Brain microvascular endothelial cell (primary cell): ENCODE data around the gene PATJ.

Source experiments
- DNase-seq: peaks from one replicate; pipeline ENCODE4 v3.0.0-alpha.2; 2020
- H3K27ac ChIP-seq: fragments of 250-450 bp; sonication (Bioruptor Pico); 2 replicates; pipeline ENCODE4 v1.5.1; 2020; ENCODE audit warnings: mild to moderate bottlenecking, moderate library complexity
- H3K27me3 ChIP-seq: fragments of 250-450 bp; sonication (Bioruptor Pico); replicated peaks from 2 replicates; pipeline ENCODE4 v1.5.1; 2020; ENCODE audit warnings: mild to moderate bottlenecking
- H3K36me3 ChIP-seq: fragments of 250-450 bp; sonication (Bioruptor Pico); replicated peaks from 2 replicates; pipeline ENCODE4 v1.5.1; 2020; ENCODE audit warnings: mild to moderate bottlenecking
- H3K4me3 ChIP-seq: 2 replicates; pipeline ENCODE4 v1.5.1; 2011; ENCODE audit warnings: low read depth, mild to moderate bottlenecking, control low read depth, low read length, moderate library complexity
- in situ Hi-C: cut with HindIII; loops from 2 replicates; pipeline ENCODE4 v1.10.0; 2017; ENCODE audit warnings: low sequenced_read_pairs, low pct_ligation_motif_present
- TF ChIP-seq, protein P1 (sequence below): IDR thresholded peaks from 2 replicates; pipeline ENCODE4 v1.5.1; 2011; ENCODE audit warnings: low read depth, mild to moderate bottlenecking, moderate library complexity, low read length, control low read depth, inconsistent platforms; ENCODE audit errors: missing control alignments

PATJ gene

DNA sequence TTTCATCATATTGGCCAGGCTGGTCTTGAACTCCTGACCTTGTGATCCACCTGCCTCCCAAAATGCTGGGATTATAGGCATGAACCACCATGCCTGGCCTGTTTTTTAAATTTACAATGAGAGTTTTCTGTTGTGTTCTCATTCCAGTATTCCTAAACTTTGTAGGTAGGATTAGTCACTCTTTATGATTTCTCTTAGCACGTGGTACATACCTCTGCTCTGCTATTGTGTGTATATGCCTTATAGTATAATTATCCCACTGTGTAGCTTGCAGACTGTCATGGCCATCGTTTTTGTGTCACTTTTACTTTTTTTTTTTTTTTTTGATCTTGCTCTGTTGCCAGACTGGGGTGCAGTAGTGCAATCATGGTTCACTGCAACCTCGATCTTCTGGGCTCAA is 14.5 kb downstream of the PATJ start:
- Histone ChIP-seq H3K27me3 (no peaks in the 10 kb centered on the region), H3K4me3 (no peak overlapping the region), H3K36me3 (no peaks in the 10 kb centered on the region), H3K27ac (no peak overlapping the region)
- in situ Hi-C loops, result no loop called here
- no peak for DNase-seq
- TF ChIP-seq, protein P1, sequence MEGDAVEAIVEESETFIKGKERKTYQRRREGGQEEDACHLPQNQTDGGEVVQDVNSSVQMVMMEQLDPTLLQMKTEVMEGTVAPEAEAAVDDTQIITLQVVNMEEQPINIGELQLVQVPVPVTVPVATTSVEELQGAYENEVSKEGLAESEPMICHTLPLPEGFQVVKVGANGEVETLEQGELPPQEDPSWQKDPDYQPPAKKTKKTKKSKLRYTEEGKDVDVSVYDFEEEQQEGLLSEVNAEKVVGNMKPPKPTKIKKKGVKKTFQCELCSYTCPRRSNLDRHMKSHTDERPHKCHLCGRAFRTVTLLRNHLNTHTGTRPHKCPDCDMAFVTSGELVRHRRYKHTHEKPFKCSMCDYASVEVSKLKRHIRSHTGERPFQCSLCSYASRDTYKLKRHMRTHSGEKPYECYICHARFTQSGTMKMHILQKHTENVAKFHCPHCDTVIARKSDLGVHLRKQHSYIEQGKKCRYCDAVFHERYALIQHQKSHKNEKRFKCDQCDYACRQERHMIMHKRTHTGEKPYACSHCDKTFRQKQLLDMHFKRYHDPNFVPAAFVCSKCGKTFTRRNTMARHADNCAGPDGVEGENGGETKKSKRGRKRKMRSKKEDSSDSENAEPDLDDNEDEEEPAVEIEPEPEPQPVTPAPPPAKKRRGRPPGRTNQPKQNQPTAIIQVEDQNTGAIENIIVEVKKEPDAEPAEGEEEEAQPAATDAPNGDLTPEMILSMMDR, result no peak

DNA sequence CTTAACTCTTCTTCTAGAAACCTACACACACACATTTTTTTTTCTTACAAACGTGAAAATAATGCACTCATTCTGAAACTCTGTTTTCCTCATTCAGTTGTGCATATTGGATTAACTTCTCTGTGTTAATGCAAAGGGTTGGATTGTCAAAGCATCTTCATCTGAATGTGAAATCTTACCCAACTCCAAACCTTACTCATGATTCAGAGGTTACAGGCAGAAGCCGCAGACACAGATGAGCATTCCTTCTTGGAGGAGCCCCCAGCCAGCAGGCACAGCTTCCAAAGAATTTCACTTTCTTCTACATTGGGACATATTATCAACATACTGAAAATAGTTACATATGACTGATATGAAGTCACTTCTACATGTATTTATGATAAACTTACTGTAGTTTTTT is 15.7 kb downstream of the PATJ start:
- H3K27ac ChIP-seq, result no peak overlapping the region
- TF ChIP-seq, protein P1, result no peak
- no peaks in the 10 kb centered on the region for H3K36me3 ChIP-seq
- peak; percentile 48 for DNase-seq
- no peaks in the 10 kb centered on the region for H3K27me3 ChIP-seq
- in situ Hi-C loops, result no loop called here
- no peak overlapping the region for H3K4me3 ChIP-seq

DNA sequence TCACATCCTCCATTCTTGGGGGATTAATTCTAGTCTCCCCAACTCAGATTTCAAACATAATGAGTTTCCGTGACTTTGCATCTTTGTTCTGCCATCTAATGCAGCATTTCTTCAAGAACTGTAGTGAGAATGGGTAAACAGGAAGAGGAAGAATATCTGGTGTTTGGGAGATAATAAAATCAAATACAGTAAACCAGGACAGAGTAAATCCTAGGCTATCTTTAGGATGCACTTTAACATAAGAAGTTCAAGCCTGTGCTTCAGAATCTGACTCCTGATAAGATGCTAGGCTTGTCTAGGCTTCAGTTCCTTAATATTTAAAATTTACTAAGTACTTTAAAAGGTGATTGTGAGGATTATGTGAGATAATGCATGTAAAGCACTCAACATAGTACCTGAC is 27.9 kb downstream of the PATJ start:
- no peak overlapping the region for H3K4me3 ChIP-seq
- in situ Hi-C loops, result no loop called here
- no peaks in the 10 kb centered on the region for H3K36me3 ChIP-seq
- TF ChIP-seq, protein P1, result no peak
- H3K27ac ChIP-seq, result no peak overlapping the region
- H3K27me3 ChIP-seq, result no peaks in the 10 kb centered on the region
- DNase-seq, result no peak

DNA sequence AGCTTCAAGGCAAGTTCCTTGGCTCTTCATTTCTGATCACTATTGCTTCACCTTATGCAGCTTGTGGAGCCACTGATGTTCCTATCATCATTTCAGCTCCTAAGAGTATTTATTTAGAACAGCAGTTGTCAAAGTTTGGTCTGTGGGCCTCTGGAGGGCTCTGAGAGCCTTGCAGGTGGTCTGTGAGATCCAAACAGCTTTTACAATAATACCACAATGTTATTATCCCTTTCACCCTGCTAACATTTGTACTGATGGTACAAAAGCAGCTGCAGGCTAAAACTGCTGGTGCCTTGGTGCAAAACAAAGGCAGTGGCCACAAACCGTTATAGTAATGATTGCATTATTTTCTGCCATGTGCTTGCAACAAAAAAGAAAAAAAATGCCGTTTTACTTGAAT is 33.8 kb downstream of the PATJ start:
- in situ Hi-C loops, result no loop called here
- Histone ChIP-seq H3K27ac (no peak overlapping the region), H3K4me3 (no peak overlapping the region), H3K27me3 (no peaks in the 10 kb centered on the region), H3K36me3 (no peaks in the 10 kb centered on the region)
- DNase-seq, result no peak
- TF ChIP-seq, protein P1, result no peak

DNA sequence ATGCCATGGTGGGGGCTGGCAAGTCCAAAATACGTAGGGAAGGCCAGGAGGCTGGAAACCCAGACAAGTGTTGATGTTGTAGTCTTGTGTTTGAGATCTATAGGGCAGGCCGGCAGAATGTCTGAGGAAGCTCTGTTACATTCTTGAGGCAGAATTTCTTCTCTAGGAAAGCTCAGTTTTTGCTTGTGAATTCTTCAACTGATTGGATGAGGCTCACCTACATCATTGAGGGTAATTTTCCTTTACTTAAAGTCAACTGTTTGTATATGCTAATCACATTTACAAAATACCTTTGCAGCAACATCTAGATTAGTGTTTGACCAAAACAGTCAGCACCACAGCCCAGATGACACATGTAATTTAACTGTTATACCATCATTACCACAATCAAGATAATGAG is 37.0 kb downstream of the PATJ start:
- TF ChIP-seq, protein P1, result no peak
- in situ Hi-C loops, result no loop called here
- Histone ChIP-seq H3K27ac (no peak overlapping the region), H3K36me3 (no peaks in the 10 kb centered on the region), H3K4me3 (no peak overlapping the region), H3K27me3 (no peaks in the 10 kb centered on the region)
- no peak for DNase-seq

DNA sequence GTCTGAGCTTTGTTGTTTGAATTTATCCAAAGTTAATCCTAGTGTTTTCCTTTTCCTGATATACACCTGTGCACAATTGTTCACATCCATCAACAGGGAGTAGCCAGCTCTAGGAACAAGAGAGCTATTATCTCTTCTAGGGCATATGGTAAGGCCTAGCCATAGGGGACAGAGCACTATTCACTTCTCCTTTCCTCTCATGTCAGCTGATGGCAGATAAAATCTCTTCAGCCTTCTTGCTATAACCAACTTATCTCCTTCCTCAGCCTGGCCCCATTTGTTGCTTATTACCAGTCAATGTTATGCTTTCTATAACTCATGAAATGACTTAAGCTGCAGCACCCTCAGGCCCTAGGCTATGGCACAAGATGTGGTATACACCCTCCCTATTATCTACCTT is 38.9 kb downstream of the PATJ start:
- no peak for DNase-seq
- in situ Hi-C loops, result no loop called here
- H3K36me3 ChIP-seq, result no peaks in the 10 kb centered on the region
- no peak overlapping the region for H3K4me3 ChIP-seq
- TF ChIP-seq, protein P1, result no peak
- no peak overlapping the region for H3K27ac ChIP-seq
- no peaks in the 10 kb centered on the region for H3K27me3 ChIP-seq
